ENCODE results near the gene UNCX. TPM values are rescaled to one million over a fixed set of nuclear protein-coding genes. Genes with fewer than 3 reads are reported as not detected.
A peak's percentile ranks its signal among the peaks of the same experiment; 100 is the strongest.

The UNCX gene
- total and polyA plus RNA-seq, 5 donors from 2014 or later = not detected

- Mint-ChIP-seq H3K4me1 (peaks cover 0 to 24% (median 7%) of the 10 kb centered on the region in 4 donors), H3K4me3 (no peak overlapping the region), H3K36me3 (no peaks in the 10 kb centered on the region), H3K9me3 (peaks cover 0 to 2% (median 0%) of the 10 kb centered on the region in 7 donors), H3K27ac (peak overlapping the region in 1 of 3 donors; percentile 39), H3K27me3 (peaks cover 74% of the 10 kb centered on the region)
- Histone ChIP-seq H3K36me3 (ENCODE audit: control insufficient read depth, insufficient read depth, low read length) (no peaks in the 10 kb centered on the region), H3K4me1 (ENCODE audit: control insufficient read depth, insufficient read depth, low read length, poor library complexity, severe bottlenecking) (peaks cover 12% of the 10 kb centered on the region), H3K27ac (ENCODE audit: insufficient read depth, low read length, poor library complexity, severe bottlenecking) (no peak overlapping the region), H3K4me3 (ENCODE audit: low read depth, low read length) (no peak overlapping the region), H3K27me3 (ENCODE audit: control insufficient read depth, insufficient read depth, low read length) (peaks cover 12% of the 10 kb centered on the region), H3K9me3 (ENCODE audit: control insufficient read depth in 2 of 2, low read length in 2 of 2) (no peaks in the 10 kb centered on the region)
- DNase-seq = no peak
- ATAC-seq (ENCODE audit: low read depth in 2 of 2) = no peak
Measured at GRCh38 chr7:1239803-1240516, 7.3 kb downstream of the UNCX start.

- H3K4me3 ChIP-seq (ENCODE audit: low read depth, low read length) = no peak overlapping the region
- no peak for DNase-seq
- peaks cover 6% of the 10 kb centered on the region for H3K4me1 ChIP-seq (ENCODE audit: control insufficient read depth, insufficient read depth, low read length, poor library complexity, severe bottlenecking)
- Mint-ChIP-seq H3K9me3 (peaks cover 0 to 2% (median 0%) of the 10 kb centered on the region in 7 donors), H3K27ac (no peak overlapping the region), H3K4me3 (peak overlapping the region in 1 of 4 donors; percentile 16), H3K27me3 (peaks cover 77% of the 10 kb centered on the region), H3K4me1 (peaks cover 0 to 24% (median 7%) of the 10 kb centered on the region in 4 donors), H3K36me3 (no peaks in the 10 kb centered on the region)
- peaks cover 19% of the 10 kb centered on the region for H3K27me3 ChIP-seq (ENCODE audit: control insufficient read depth, insufficient read depth, low read length)
- H3K9me3 ChIP-seq (ENCODE audit: control insufficient read depth in 2 of 2, low read length in 2 of 2) = no peaks in the 10 kb centered on the region
- no peaks in the 10 kb centered on the region for H3K36me3 ChIP-seq (ENCODE audit: control insufficient read depth, insufficient read depth, low read length)
- ATAC-seq (ENCODE audit: low read depth in 2 of 2) = no peak
- H3K27ac ChIP-seq (ENCODE audit: insufficient read depth, low read length, poor library complexity, severe bottlenecking) = no peak overlapping the region
Measured at GRCh38 chr7:1240517-1241257, 8.0 kb downstream of the UNCX start.

- H3K4me3 ChIP-seq (ENCODE audit: low read depth, low read length) = no peak overlapping the region
- Mint-ChIP-seq H3K27ac (no peak overlapping the region), H3K4me1 (peaks cover 0 to 25% (median 8%) of the 10 kb centered on the region in 4 donors), H3K27me3 (peaks cover 81% of the 10 kb centered on the region), H3K36me3 (no peaks in the 10 kb centered on the region), H3K4me3 (no peak overlapping the region), H3K9me3 (peaks cover 0 to 3% (median 0%) of the 10 kb centered on the region in 7 donors)
- H3K36me3 ChIP-seq (ENCODE audit: control insufficient read depth, insufficient read depth, low read length) = no peaks in the 10 kb centered on the region
- DNase-seq = no peak
- H3K27me3 ChIP-seq (ENCODE audit: control insufficient read depth, insufficient read depth, low read length) = peaks cover 22% of the 10 kb centered on the region
- no peak overlapping the region for H3K27ac ChIP-seq (ENCODE audit: insufficient read depth, low read length, poor library complexity, severe bottlenecking)
- peaks cover 5% of the 10 kb centered on the region for H3K4me1 ChIP-seq (ENCODE audit: control insufficient read depth, insufficient read depth, low read length, poor library complexity, severe bottlenecking)
- ATAC-seq (ENCODE audit: low read depth in 2 of 2) = no peak
- no peaks in the 10 kb centered on the region for H3K9me3 ChIP-seq (ENCODE audit: control insufficient read depth in 2 of 2, low read length in 2 of 2)
Measured at GRCh38 chr7:1241258-1241602, 8.6 kb downstream of the UNCX start.

- H3K4me3 Mint-ChIP-seq = peak overlapping the region in 3 of 4 donors; percentile 4 to 52 (median 23)
- Histone ChIP-seq H3K4me1 (ENCODE audit: control insufficient read depth, insufficient read depth, low read length, poor library complexity, severe bottlenecking) (peaks cover 7% of the 10 kb centered on the region), H3K4me3 (ENCODE audit: low read depth, low read length) (no peak overlapping the region), H3K27ac (ENCODE audit: insufficient read depth, low read length, poor library complexity, severe bottlenecking) (no peak overlapping the region), H3K36me3 (ENCODE audit: control insufficient read depth, insufficient read depth, low read length) (no peaks in the 10 kb centered on the region), H3K27me3 (ENCODE audit: control insufficient read depth, insufficient read depth, low read length) (peaks cover 22% of the 10 kb centered on the region), H3K9me3 (ENCODE audit: control insufficient read depth in 2 of 2, low read length in 2 of 2) (no peaks in the 10 kb centered on the region)
- H3K36me3 Mint-ChIP-seq = no peaks in the 10 kb centered on the region
- peaks cover 0 to 3% (median 0%) of the 10 kb centered on the region in 7 donors for H3K9me3 Mint-ChIP-seq
- DNase-seq (no peak), ATAC-seq (ENCODE audit: low read depth in 2 of 2) (no peak)
- peaks cover 0 to 28% (median 8%) of the 10 kb centered on the region in 4 donors for H3K4me1 Mint-ChIP-seq
- H3K27me3 Mint-ChIP-seq = peaks cover 85% of the 10 kb centered on the region
- no peak overlapping the region for H3K27ac Mint-ChIP-seq
Measured at GRCh38 chr7:1241603-1242255, 9.1 kb downstream of the UNCX start.

- H3K36me3 ChIP-seq (ENCODE audit: control insufficient read depth, insufficient read depth, low read length) = no peaks in the 10 kb centered on the region
- Mint-ChIP-seq H3K27ac (no peak overlapping the region), H3K4me1 (peaks cover 0 to 27% (median 8%) of the 10 kb centered on the region in 4 donors), H3K4me3 (no peak overlapping the region), H3K9me3 (peaks cover 0 to 3% (median 0%) of the 10 kb centered on the region in 7 donors), H3K27me3 (peaks cover 80% of the 10 kb centered on the region), H3K36me3 (no peaks in the 10 kb centered on the region)
- ATAC-seq (ENCODE audit: low read depth in 2 of 2) = no peak
- H3K4me1 ChIP-seq (ENCODE audit: control insufficient read depth, insufficient read depth, low read length, poor library complexity, severe bottlenecking) = peaks cover 7% of the 10 kb centered on the region
- H3K27ac ChIP-seq (ENCODE audit: insufficient read depth, low read length, poor library complexity, severe bottlenecking) = no peak overlapping the region
- no peak overlapping the region for H3K4me3 ChIP-seq (ENCODE audit: low read depth, low read length)
- no peaks in the 10 kb centered on the region for H3K9me3 ChIP-seq (ENCODE audit: control insufficient read depth in 2 of 2, low read length in 2 of 2)
- DNase-seq = no peak
- H3K27me3 ChIP-seq (ENCODE audit: control insufficient read depth, insufficient read depth, low read length) = peaks cover 22% of the 10 kb centered on the region
Measured at GRCh38 chr7:1242256-1242605, 9.6 kb downstream of the UNCX start.

- Histone ChIP-seq H3K27me3 (ENCODE audit: control insufficient read depth, insufficient read depth, low read length) (peaks cover 21% of the 10 kb centered on the region), H3K36me3 (ENCODE audit: control insufficient read depth, insufficient read depth, low read length) (no peaks in the 10 kb centered on the region), H3K4me1 (ENCODE audit: control insufficient read depth, insufficient read depth, low read length, poor library complexity, severe bottlenecking) (peaks cover 11% of the 10 kb centered on the region), H3K9me3 (ENCODE audit: control insufficient read depth in 2 of 2, low read length in 2 of 2) (no peaks in the 10 kb centered on the region), H3K27ac (ENCODE audit: insufficient read depth, low read length, poor library complexity, severe bottlenecking) (no peak overlapping the region), H3K4me3 (ENCODE audit: low read depth, low read length) (no peak overlapping the region)
- ATAC-seq (ENCODE audit: low read depth in 2 of 2) (no peak), DNase-seq (no peak)
- Mint-ChIP-seq H3K4me1 (peaks cover 0 to 25% (median 8%) of the 10 kb centered on the region in 4 donors), H3K36me3 (no peaks in the 10 kb centered on the region), H3K9me3 (peaks cover 0 to 3% (median 0%) of the 10 kb centered on the region in 7 donors), H3K4me3 (peak overlapping the region in 1 of 4 donors; percentile 14), H3K27ac (peak overlapping the region in 1 of 3 donors; percentile 6), H3K27me3 (peaks cover 75% of the 10 kb centered on the region)
Measured at GRCh38 chr7:1242606-1243289, 10.1 kb downstream of the UNCX start.

- H3K27me3 Mint-ChIP-seq = peaks cover 74% of the 10 kb centered on the region
- no peak for DNase-seq
Measured at GRCh38 chr7:1243290-1243963, 10.8 kb downstream of the UNCX start.

More at GRCh38 chr7:1243290-1243963, 10.8 kb downstream of the UNCX start:
- H3K27ac Mint-ChIP-seq = peak overlapping the region in 1 of 3 donors; percentile 6
- H3K4me1 ChIP-seq (ENCODE audit: control insufficient read depth, insufficient read depth, low read length, poor library complexity, severe bottlenecking) = peaks cover 18% of the 10 kb centered on the region
- H3K4me3 Mint-ChIP-seq = peak overlapping the region in 2 of 4 donors; percentile 14 to 49
- H3K27ac ChIP-seq (ENCODE audit: insufficient read depth, low read length, poor library complexity, severe bottlenecking) = no peak overlapping the region
- no peaks in the 10 kb centered on the region for H3K9me3 ChIP-seq (ENCODE audit: control insufficient read depth in 2 of 2, low read length in 2 of 2)
- no peak overlapping the region for H3K4me3 ChIP-seq (ENCODE audit: low read depth, low read length)
- no peaks in the 10 kb centered on the region for H3K36me3 Mint-ChIP-seq
- peaks cover 21% of the 10 kb centered on the region for H3K27me3 ChIP-seq (ENCODE audit: control insufficient read depth, insufficient read depth, low read length)
- H3K36me3 ChIP-seq (ENCODE audit: control insufficient read depth, insufficient read depth, low read length) = no peaks in the 10 kb centered on the region
- no peak for ATAC-seq (ENCODE audit: low read depth in 2 of 2)
- H3K9me3 Mint-ChIP-seq = peaks cover 0 to 4% (median 0%) of the 10 kb centered on the region in 7 donors
- H3K4me1 Mint-ChIP-seq = peaks cover 0 to 28% (median 8%) of the 10 kb centered on the region in 4 donors

Data from CD4-positive, CD25-positive, alpha-beta regulatory T cell (primary cell).